Ovary (tissue), 9 donors: Measurements from ENCODE around the gene COL8A1. TPM values are rescaled to one million over a fixed set of nuclear protein-coding genes. Genes with fewer than 3 reads are reported as not detected.

Experiments used
- DNase-seq, 5 donors: peaks; one replicate each; pipeline ENCODE4 v3.0.0-alpha.2; 2019 to 2020
- H3K27ac ChIP-seq, 2 donors: fragments of 200-600 bp; one replicate each; pipeline versions ENCODE4 v1.5.1 to v1.8.0; 2019 to 2022
- H3K27me3 ChIP-seq: fragments of 200-600 bp; one replicate; pipeline ENCODE4 v1.8.0; 2022
- H3K36me3 ChIP-seq: fragments of 200-600 bp; sonication (generic); one replicate; pipeline ENCODE4 v1.5.1; 2019
- H3K4me1 ChIP-seq: one replicate; pipeline ENCODE4 v1.8.1; 2013; ENCODE audit warnings: mild to moderate bottlenecking, moderate library complexity; ENCODE audit not compliant: insufficient read depth
- H3K4me3 ChIP-seq: fragments of 200-600 bp; sonication (generic); one replicate; pipeline ENCODE4 v1.5.1; 2017
- H3K9me3 ChIP-seq, 2 donors: fragments of 200-600 bp in 1 of 2; sonication (generic) in 1 of 2; one replicate each; pipeline versions ENCODE4 v1.5.1 to v1.8.1; 2013 to 2019; ENCODE audit warnings: mild to moderate bottlenecking in 1 of 2, moderate library complexity in 1 of 2
- CTCF ChIP-seq, 3 donors: fragments of 450-650 bp in 2 of 3; fragments of 200-600 bp in 1 of 3; IDR thresholded peaks; one replicate each; pipeline versions ENCODE4 v1.5.1 to v1.8.0; 2016 to 2022; ENCODE audit warnings: antibody characterized with exemption in 3 of 3, mild to moderate bottlenecking in 1 of 3
- EP300 ChIP-seq: sonication (generic); formaldehyde crosslinking; IDR thresholded peaks from one replicate; pipeline ENCODE4 v1.6.1; 2017; ENCODE audit warnings: antibody characterized with exemption
- POLR2A ChIP-seq: fragments of 450-650 bp; IDR thresholded peaks from one replicate; pipeline ENCODE4 v1.6.1; 2017; ENCODE audit warnings: antibody characterized with exemption, mild to moderate bottlenecking, moderate library complexity
- WGBS, 3 donors: extraction: QIAGEN DNeasy Blood & Tissue Kit in 1 of 3; methylation state at CpG; one replicate each; pipeline versions ENCODE4 v1.1.5 to v1.1.7; 2013 to 2017; 5-methylcytosine and 5-hydroxymethylcytosine counted together
- intact Hi-C, 4 donors: fragments of 100-400 bp; cut with DNase I; formaldehyde crosslinking; loops; one replicate each; pipeline versions ENCODE4 v1.11.0 to v1.15.1; 2022 to 2023
- polyA plus RNA-seq, 2 donors: library from polyadenylated mRNA; stranded (reverse); fragments of 200-250 nt in 1 of 2; fragments of 350-450 nt in 1 of 2; fragmentation: Illumina TruSeq in 1 of 2; extraction: RNeasy Lipid Tissue Mini Kit (QIAGEN cat#74804) in 1 of 2; gene quantifications; one replicate each; pipeline ENCODE4 v1.2.3, GENCODE V29; 2013 to 2014
- total RNA-seq, 7 donors: library from RNA; depleted of rRNA in 2 of 7; stranded (reverse); fragments of >200 nt in 2 of 7; fragmentation: NEBNext Ultra II Directional in 3 of 7; extraction: Animal tissue kit (Norgen Biotek cat#: 25700) in 3 of 7; gene quantifications; one replicate each; pipeline versions ENCODE4 v1.1.0 to v1.2.4, GENCODE V29; 2016 to 2023
- donor health status: DM: no; HTN: no; CAD: no; lungs with moderate emphysema.
- donor health status: DM: no; HTN: no; CAD: no.
- donor health status: Bipolar disorder and iron deficiency.
- donor health status: DM: yes; HTN: yes; CAD: no.
- donor health status: DM: no; HTN: no; CAD: no.
- donor health status: DM: yes; HTN: yes; CAD: no.

COL8A1 gene
- total and polyA plus RNA-seq, 9 donors, result 2.0 to 37.2 (median 11.9) TPM

GRCh38 chr3:99627062-99627826 is 11.2 kb upstream of the COL8A1 start:
- TF ChIP-seq EP300 (no peak), CTCF (IDR thresholded peaks at IDR 0.05) (no peak), POLR2A (no peak)
- H3K36me3 ChIP-seq, result no peaks in the 10 kb centered on the region
- WGBS, 3 donors, result 61 to 73% (median 70%) methylated on average over 4 of the region's 4 CpGs
- H3K4me3 ChIP-seq, result no peak overlapping the region
- intact Hi-C loops, result no loop called here
- H3K27me3 ChIP-seq, result no peaks in the 10 kb centered on the region
- no peaks in the 10 kb centered on the region for H3K9me3 ChIP-seq
- no peaks in the 10 kb centered on the region for H3K4me1 ChIP-seq
- H3K27ac ChIP-seq, result no peak overlapping the region
- no peak for DNase-seq

GRCh38 chr3:99630815-99631214 is 7.6 kb upstream of the COL8A1 start:
- no peaks in the 10 kb centered on the region for H3K36me3 ChIP-seq
- DNase-seq, result no peak
- no peak overlapping the region for H3K4me3 ChIP-seq
- no peak overlapping the region for H3K27ac ChIP-seq
- 61 to 80% (median 76%) methylated on average over 1 of the region's 1 CpG for WGBS, 3 donors
- intact Hi-C loops, result no loop called here
- no peaks in the 10 kb centered on the region for H3K27me3 ChIP-seq
- no peaks in the 10 kb centered on the region for H3K9me3 ChIP-seq
- TF ChIP-seq POLR2A, result no peak
- no peak for TF ChIP-seq CTCF (IDR thresholded peaks at IDR 0.05)
- no peak for TF ChIP-seq EP300
- H3K4me1 ChIP-seq, result no peaks in the 10 kb centered on the region

- DNase-seq, result no peak
- intact Hi-C loops, result no loop called here
- no peaks in the 10 kb centered on the region for H3K36me3 ChIP-seq
- H3K9me3 ChIP-seq, result no peaks in the 10 kb centered on the region
- TF ChIP-seq CTCF (IDR thresholded peaks at IDR 0.05), result no peak
- no peak for TF ChIP-seq EP300
- TF ChIP-seq POLR2A, result no peak
- no peak overlapping the region for H3K27ac ChIP-seq
- H3K27me3 ChIP-seq, result no peaks in the 10 kb centered on the region
- H3K4me1 ChIP-seq, result peaks cover 3% of the 10 kb centered on the region
- no peak overlapping the region for H3K4me3 ChIP-seq
- 84 to 87% (median 86%) methylated on average over 7 of the region's 7 CpGs for WGBS, 3 donors
Observed at GRCh38 chr3:99633887-99634558, 4.4 kb upstream of the COL8A1 start.

- Histone ChIP-seq H3K36me3 (no peaks in the 10 kb centered on the region), H3K27me3 (no peaks in the 10 kb centered on the region), H3K27ac (no peak overlapping the region), H3K4me1 (peaks cover 3% of the 10 kb centered on the region), H3K4me3 (no peak overlapping the region), H3K9me3 (no peaks in the 10 kb centered on the region)
- intact Hi-C loops, result no loop called here
- no peak for DNase-seq
- TF ChIP-seq CTCF (IDR thresholded peaks at IDR 0.05) (no peak), POLR2A (no peak)
- WGBS, 3 donors, result 93 to 98% (median 96%) methylated on average over 1 of the region's 1 CpG
Observed at GRCh38 chr3:99634881-99635280, 3.5 kb upstream of the COL8A1 start.
